ENCODE results near the gene SMAGP. TPM values are rescaled to one million over a fixed set of nuclear protein-coding genes. Genes with fewer than 3 reads are reported as not detected.

The SMAGP gene
- total RNA-seq, 4 donors from 2014 or later: 1.7 to 3.5 (median 2.5) TPM

- H3K9me3 ChIP-seq: no peaks in the 10 kb centered on the region
- no peaks in the 10 kb centered on the region for H3K27me3 ChIP-seq
- no peaks in the 10 kb centered on the region for H3K4me1 ChIP-seq
- in situ Hi-C loops (cut with MboI; ENCODE audit: low sequenced_read_pairs in 4 of 4) (no loop called here), intact Hi-C loops (cut with DNase I; ENCODE audit: low total_unique reads) (no loop called here)
- H3K27ac ChIP-seq: no peak overlapping the region
- peaks cover 0 to 8% of the 10 kb centered on the region in 2 donors for H3K36me3 ChIP-seq
- TF ChIP-seq CTCF (IDR thresholded peaks at IDR 0.05 in 4 of 5, conservative IDR thresholded peaks at IDR 0.05 in 1 of 5) (no peak), POLR2A (IDR thresholded peaks at IDR 0.05) (no peak)
- DNase-seq (no peak), ATAC-seq (no peak)
- no peak overlapping the region for H3K4me3 ChIP-seq
Measured at GRCh38 chr12:51209259-51209658, 61.0 kb downstream of the SMAGP start.

- Histone ChIP-seq H3K27me3 (no peaks in the 10 kb centered on the region), H3K4me3 (no peak overlapping the region), H3K9me3 (no peaks in the 10 kb centered on the region), H3K36me3 (peaks cover 0 to 17% of the 10 kb centered on the region in 2 donors), H3K4me1 (no peaks in the 10 kb centered on the region), H3K27ac (no peak overlapping the region)
- intact Hi-C loops (cut with DNase I; ENCODE audit: low total_unique reads) (no loop called here), in situ Hi-C loops (cut with MboI; ENCODE audit: low sequenced_read_pairs in 4 of 4) (no loop called here)
- no peak for ATAC-seq
- DNase-seq: no peak
- TF ChIP-seq CTCF (IDR thresholded peaks at IDR 0.05 in 4 of 5, conservative IDR thresholded peaks at IDR 0.05 in 1 of 5) (no peak), POLR2A (IDR thresholded peaks at IDR 0.05) (no peak)
Measured at GRCh38 chr12:51208016-51208660, 62.1 kb downstream of the SMAGP start.

- intact Hi-C loops (cut with DNase I; ENCODE audit: low total_unique reads): no loop called here
- Histone ChIP-seq H3K9me3 (no peaks in the 10 kb centered on the region), H3K4me3 (no peak overlapping the region), H3K36me3 (peaks cover 3 to 25% of the 10 kb centered on the region in 2 donors), H3K27me3 (no peaks in the 10 kb centered on the region), H3K27ac (no peak overlapping the region), H3K4me1 (no peaks in the 10 kb centered on the region)
- DNase-seq (no peak), ATAC-seq (no peak)
- TF ChIP-seq POLR2A (IDR thresholded peaks at IDR 0.05): no peak
- no peak for TF ChIP-seq CTCF (IDR thresholded peaks at IDR 0.05 in 4 of 5, conservative IDR thresholded peaks at IDR 0.05 in 1 of 5)
- in situ Hi-C loops (cut with MboI; ENCODE audit: low sequenced_read_pairs in 4 of 4): no loop called here
Measured at GRCh38 chr12:51205350-51205749, 64.9 kb downstream of the SMAGP start.

- no peak for ATAC-seq
- H3K9me3 ChIP-seq: no peaks in the 10 kb centered on the region
- TF ChIP-seq POLR2A (IDR thresholded peaks at IDR 0.05) (no peak), CTCF (IDR thresholded peaks at IDR 0.05 in 4 of 5, conservative IDR thresholded peaks at IDR 0.05 in 1 of 5) (no peak)
- no peak for DNase-seq
- in situ Hi-C loops (cut with MboI; ENCODE audit: low sequenced_read_pairs in 4 of 4) (no loop called here), intact Hi-C loops (cut with DNase I; ENCODE audit: low total_unique reads) (no loop called here)
- H3K27me3 ChIP-seq: no peaks in the 10 kb centered on the region
- H3K4me3 ChIP-seq: no peak overlapping the region
- peaks cover 3 to 34% of the 10 kb centered on the region in 2 donors for H3K36me3 ChIP-seq
- H3K4me1 ChIP-seq: no peaks in the 10 kb centered on the region
- H3K27ac ChIP-seq: no peak overlapping the region
Measured at GRCh38 chr12:51202718-51203117, 67.5 kb downstream of the SMAGP start.

GRCh38 chr12:51200806-51201205 is 69.4 kb downstream of the SMAGP start:
- Histone ChIP-seq H3K4me1 (no peaks in the 10 kb centered on the region), H3K9me3 (no peaks in the 10 kb centered on the region), H3K27me3 (no peaks in the 10 kb centered on the region), H3K4me3 (no peak overlapping the region), H3K36me3 (peaks cover 3 to 36% of the 10 kb centered on the region in 2 donors), H3K27ac (no peak overlapping the region)
- ATAC-seq (no peak), DNase-seq (no peak)
- in situ Hi-C loops (cut with MboI; ENCODE audit: low sequenced_read_pairs in 4 of 4) (no loop called here), intact Hi-C loops (cut with DNase I; ENCODE audit: low total_unique reads) (no loop called here)
- TF ChIP-seq CTCF (IDR thresholded peaks at IDR 0.05 in 4 of 5, conservative IDR thresholded peaks at IDR 0.05 in 1 of 5) (no peak), POLR2A (IDR thresholded peaks at IDR 0.05) (no peak)

Measured in gastrocnemius medialis (tissue), 4 donors.